HUDEP-2 (cell line): ENCODE measurements around the gene PLXNA4.

Experiments used
- DNase-seq, 76 experiments: peaks; one replicate each; lab custom pipeline; 2025; ENCODE audit not compliant: unreplicated experiment in 76 of 76; lab: John Stamatoyannopoulos, UW

Gene PLXNA4

GRCh38 chr7:132480534-132480933, 95.7 kb downstream of the PLXNA4 start:
- no peak for DNase-seq

- no peak for DNase-seq
These were observed 99.7 kb downstream of the PLXNA4 start for GRCh38 chr7:132476541-132476940.

GRCh38 chr7:132475669-132476116, 100.6 kb downstream of the PLXNA4 start:
- no peak for DNase-seq

- no peak for DNase-seq
These were observed 101.1 kb downstream of the PLXNA4 start for GRCh38 chr7:132475037-132475668.

- no peak for DNase-seq
These were observed 103.7 kb downstream of the PLXNA4 start for GRCh38 chr7:132472463-132473120.

- no peak for DNase-seq
These were observed 104.8 kb downstream of the PLXNA4 start for GRCh38 chr7:132471515-132471914.

GRCh38 chr7:132469681-132470080, 106.6 kb downstream of the PLXNA4 start:
- no peak for DNase-seq

GRCh38 chr7:132469264-132469663, 107.0 kb downstream of the PLXNA4 start:
- DNase-seq, result no peak

- DNase-seq, result no peak
These were observed 109.9 kb downstream of the PLXNA4 start for GRCh38 chr7:132466367-132466766.

GRCh38 chr7:132465516-132465915, 110.8 kb downstream of the PLXNA4 start:
- DNase-seq, result no peak

GRCh38 chr7:132464740-132465139, 111.5 kb downstream of the PLXNA4 start:
- DNase-seq, result no peak

GRCh38 chr7:132463922-132464321, 112.3 kb downstream of the PLXNA4 start:
- DNase-seq, result no peak

- DNase-seq, result no peak
These were observed 113.8 kb downstream of the PLXNA4 start for GRCh38 chr7:132462478-132462877.

GRCh38 chr7:132461032-132461592, 115.2 kb downstream of the PLXNA4 start:
- no peak for DNase-seq

GRCh38 chr7:132458729-132459128, 117.5 kb downstream of the PLXNA4 start:
- no peak for DNase-seq

- DNase-seq, result no peak
These were observed 118.6 kb downstream of the PLXNA4 start for GRCh38 chr7:132457658-132458057.

- peak in 21 of 76 experiments; percentile 0 to 53 (median 19) for DNase-seq
These were observed 119.9 kb downstream of the PLXNA4 start for GRCh38 chr7:132456418-132456817.

- no peak for DNase-seq
These were observed 120.9 kb downstream of the PLXNA4 start for GRCh38 chr7:132455378-132455777.

- no peak for DNase-seq
These were observed 122.4 kb downstream of the PLXNA4 start for GRCh38 chr7:132453826-132454225.

GRCh38 chr7:132451161-132451560, 125.1 kb downstream of the PLXNA4 start:
- no peak for DNase-seq

- DNase-seq, result no peak
These were observed 125.6 kb downstream of the PLXNA4 start for GRCh38 chr7:132450696-132451095.

GRCh38 chr7:132450188-132450587, 126.1 kb downstream of the PLXNA4 start:
- no peak for DNase-seq
